ENCODE data around the gene PRSS36.

Gene PRSS36

DNA sequence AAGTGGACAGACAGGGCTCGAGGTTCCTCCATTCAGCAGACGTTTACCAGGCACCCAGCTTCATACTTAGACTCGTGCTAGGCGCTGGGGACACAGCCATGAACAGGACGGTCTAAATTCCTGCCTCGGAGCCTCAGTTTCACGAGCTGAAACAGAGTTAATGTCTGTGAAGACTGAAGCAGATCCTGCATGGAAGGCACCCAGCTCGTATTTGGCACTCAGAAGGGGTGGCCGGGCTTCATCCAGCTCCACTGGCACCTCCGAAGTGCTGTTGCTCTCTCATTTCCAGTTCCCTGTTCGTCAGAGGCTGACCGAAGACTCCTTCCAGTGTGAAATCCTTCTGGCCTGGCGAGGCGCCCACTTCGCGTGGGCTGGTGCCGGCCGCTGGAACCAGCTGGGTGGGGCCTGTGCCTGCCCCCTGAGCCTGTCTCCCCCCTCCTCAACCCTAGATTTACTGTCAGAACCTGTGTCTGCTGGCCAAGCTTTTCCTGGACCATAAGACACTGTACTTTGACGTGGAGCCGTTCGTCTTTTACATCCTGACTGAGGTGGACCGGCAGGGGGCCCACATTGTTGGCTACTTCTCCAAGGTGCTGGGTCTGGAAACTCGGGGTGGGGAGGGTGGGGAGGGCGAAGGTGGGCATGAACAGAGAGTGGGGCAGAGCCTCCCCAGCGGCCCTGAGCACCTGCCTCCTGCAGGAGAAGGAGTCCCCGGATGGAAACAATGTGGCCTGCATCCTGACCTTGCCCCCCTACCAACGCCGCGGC lies 20.1 kb downstream of the PRSS36 start:
- H3K79me2 ChIP-seq (ENCODE audit: insufficient read depth, low read length), result no peaks in the 10 kb centered on the region

DNA sequence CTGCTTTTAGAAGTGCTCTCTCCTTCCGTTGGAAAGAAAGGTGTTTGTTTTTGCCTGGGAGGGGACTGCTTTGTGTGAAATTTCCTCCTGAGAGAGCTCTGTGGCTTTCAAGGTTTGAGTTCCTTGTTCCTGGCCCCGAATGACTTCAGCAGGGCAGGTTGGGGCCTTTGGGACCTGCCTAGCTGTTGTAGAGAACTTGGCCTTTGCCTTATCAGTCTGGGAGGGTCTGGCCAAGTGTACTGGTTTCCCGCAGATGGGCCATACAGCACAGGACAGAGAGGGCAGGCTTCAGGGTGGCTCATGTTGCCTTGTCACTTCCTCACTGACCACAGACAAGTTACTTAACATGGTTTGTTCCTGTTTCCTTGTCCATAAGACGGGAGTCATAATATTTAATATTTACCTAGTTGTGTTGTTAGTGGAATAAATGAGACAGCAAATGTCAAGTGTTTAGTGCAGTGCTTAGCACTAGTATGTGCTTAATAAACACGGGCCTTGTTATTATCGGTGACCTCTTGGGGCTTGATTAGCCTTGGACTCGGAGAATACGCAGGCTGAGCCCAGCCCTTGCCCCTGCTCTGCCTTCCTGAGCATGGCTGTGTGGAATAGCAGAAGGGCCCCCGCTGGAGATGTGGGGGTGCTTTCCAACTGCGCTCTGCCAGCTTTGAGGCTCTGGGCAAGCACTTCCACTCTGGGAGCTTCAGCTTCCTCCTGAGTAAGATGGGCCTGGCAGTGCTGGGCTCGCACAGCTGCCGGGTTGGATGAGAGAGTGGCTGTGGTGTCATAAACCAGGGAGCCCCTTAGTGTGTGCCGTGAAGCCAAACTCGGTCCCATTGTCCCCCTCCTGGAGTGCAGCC lies 20.9 kb downstream of the PRSS36 start:
- Histone ChIP-seq H2AFZ (ENCODE audit: low read depth, low read length, severe bottlenecking) (no peak overlapping the region), H3K36me3 (ENCODE audit: low read length) (no peaks in the 10 kb centered on the region), H3K9ac (ENCODE audit: low read length) (no peak overlapping the region), H4K20me1 (ENCODE audit: low read depth, low read length) (no peaks in the 10 kb centered on the region), H3K4me3 (ENCODE audit: insufficient read depth, low read length, poor library complexity, severe bottlenecking) (no peak overlapping the region), H3K9me3 (ENCODE audit: insufficient read depth, low read length) (no peaks in the 10 kb centered on the region), H3F3A (ENCODE audit: insufficient read depth) (no peaks in the 10 kb centered on the region), H3K27ac (ENCODE audit: low read depth, low read length) (no peak overlapping the region), H3K9me2 (replicated peaks; ENCODE audit: insufficient read depth, low read length) (no peaks in the 10 kb centered on the region), H3K27me3 (ENCODE audit: low read length) (no peaks in the 10 kb centered on the region), H3K79me2 (ENCODE audit: insufficient read depth, low read length) (no peaks in the 10 kb centered on the region), H3K4me2 (ENCODE audit: low read depth, low read length, poor library complexity, severe bottlenecking) (no peak overlapping the region)
- TF ChIP-seq CTCF (IDR thresholded peaks at IDR 0.05; ENCODE audit: insufficient read depth, low read length, poor library complexity, severe bottlenecking) (no peak), EZH2phosphoT487 (conservative IDR thresholded peaks at IDR 0.05; ENCODE audit: low read length) (no peak)

More for the DNA sequence above, 20.1 kb downstream of the PRSS36 start:
- Histone ChIP-seq H3K4me2 (ENCODE audit: low read depth, low read length, poor library complexity, severe bottlenecking) (no peak overlapping the region), H3K27ac (ENCODE audit: low read depth, low read length) (no peak overlapping the region), H3K4me3 (ENCODE audit: insufficient read depth, low read length, poor library complexity, severe bottlenecking) (no peak overlapping the region), H3K27me3 (ENCODE audit: low read length) (no peaks in the 10 kb centered on the region), H3K9me3 (ENCODE audit: insufficient read depth, low read length) (no peaks in the 10 kb centered on the region), H3K36me3 (ENCODE audit: low read length) (no peaks in the 10 kb centered on the region), H2AFZ (ENCODE audit: low read depth, low read length, severe bottlenecking) (no peak overlapping the region), H4K20me1 (ENCODE audit: low read depth, low read length) (no peaks in the 10 kb centered on the region), H3K9ac (ENCODE audit: low read length) (no peak overlapping the region), H3F3A (ENCODE audit: insufficient read depth) (no peaks in the 10 kb centered on the region), H3K9me2 (replicated peaks; ENCODE audit: insufficient read depth, low read length) (no peaks in the 10 kb centered on the region)
- TF ChIP-seq EZH2phosphoT487 (conservative IDR thresholded peaks at IDR 0.05; ENCODE audit: low read length) (no peak), CTCF (IDR thresholded peaks at IDR 0.05; ENCODE audit: insufficient read depth, low read length, poor library complexity, severe bottlenecking) (no peak)

DNA sequence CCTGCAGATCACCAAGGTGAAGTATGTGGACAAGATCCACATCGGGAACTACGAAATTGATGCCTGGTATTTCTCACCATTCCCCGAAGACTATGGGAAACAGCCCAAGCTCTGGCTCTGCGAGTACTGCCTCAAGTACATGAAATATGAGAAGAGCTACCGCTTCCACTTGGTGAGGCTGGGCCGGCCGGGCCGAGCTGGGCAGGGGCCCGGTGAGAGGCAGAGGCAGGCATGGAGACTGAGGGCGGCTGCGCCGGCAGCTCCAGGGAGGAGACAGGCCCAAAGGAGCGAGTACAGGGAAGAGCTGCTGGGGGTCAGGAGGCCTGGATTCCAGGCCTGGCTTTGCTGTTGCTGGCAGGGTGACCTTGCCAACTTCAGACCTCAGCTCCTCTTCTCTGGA lies 22.7 kb downstream of the PRSS36 start:
- Histone ChIP-seq H3K27me3 (ENCODE audit: low read length) (no peaks in the 10 kb centered on the region), H4K20me1 (ENCODE audit: low read depth, low read length) (no peaks in the 10 kb centered on the region), H3K36me3 (ENCODE audit: low read length) (peaks cover 2% of the 10 kb centered on the region; the same call in 1 of the 2 replicates), H3K9me3 (ENCODE audit: insufficient read depth, low read length) (no peaks in the 10 kb centered on the region), H3K27ac (ENCODE audit: low read depth, low read length) (no peak overlapping the region), H3K4me2 (ENCODE audit: low read depth, low read length, poor library complexity, severe bottlenecking) (no peak overlapping the region), H3K79me2 (ENCODE audit: insufficient read depth, low read length) (no peaks in the 10 kb centered on the region), H3K9ac (ENCODE audit: low read length) (no peak overlapping the region), H3K4me3 (ENCODE audit: insufficient read depth, low read length, poor library complexity, severe bottlenecking) (no peak overlapping the region), H3F3A (ENCODE audit: insufficient read depth) (no peaks in the 10 kb centered on the region), H2AFZ (ENCODE audit: low read depth, low read length, severe bottlenecking) (no peak overlapping the region), H3K9me2 (replicated peaks; ENCODE audit: insufficient read depth, low read length) (no peaks in the 10 kb centered on the region)
- no peak for TF ChIP-seq EZH2phosphoT487 (conservative IDR thresholded peaks at IDR 0.05; ENCODE audit: low read length)
- TF ChIP-seq CTCF (IDR thresholded peaks at IDR 0.05; ENCODE audit: insufficient read depth, low read length, poor library complexity, severe bottlenecking), result no peak
